ENCODE data around the gene NTN4. TPM values are rescaled to one million over a fixed set of nuclear protein-coding genes. Genes with fewer than 3 reads are reported as not detected.
"Not testable (repeated sequence)": the region's sequence is repeated elsewhere in the genome, so short reads cannot be mapped to it uniquely, and the experiment has no call there.

The NTN4 gene
- total and polyA plus RNA-seq, 4 donors: 3.2 to 30.5 (median 15.0) TPM

DNA sequence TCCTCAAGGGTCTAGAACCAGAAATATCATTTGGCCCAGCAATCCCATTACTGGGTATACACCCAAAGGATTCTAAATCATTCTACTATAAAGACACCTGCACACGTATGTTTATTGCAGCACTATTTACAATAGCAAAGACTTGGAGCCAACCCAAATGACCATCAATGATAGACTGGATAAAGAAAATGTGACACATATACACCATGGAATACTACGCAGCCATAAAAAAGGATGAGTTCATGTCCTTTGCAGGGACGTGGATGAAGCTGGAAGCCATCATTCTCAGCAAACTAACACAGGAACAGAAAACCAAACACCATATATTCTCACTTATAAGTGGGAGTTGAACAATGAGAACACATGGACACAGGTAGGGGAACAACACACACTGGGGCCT lies 112.8 kb downstream of the NTN4 start:
- H3K9me3 ChIP-seq (ENCODE audit: control insufficient read depth in 4 of 4, low read length in 3 of 4); H3K4me3 ChIP-seq (ENCODE audit: low read depth in 1 of 3, low read length in 3 of 3); H3K27me3 ChIP-seq (ENCODE audit: control insufficient read depth in 4 of 4, insufficient read depth in 4 of 4, low read length in 3 of 4); H3K27ac ChIP-seq (ENCODE audit: low read depth in 1 of 2, low read length in 2 of 2); H3K4me1 ChIP-seq (ENCODE audit: control insufficient read depth in 4 of 4, insufficient read depth in 4 of 4, low read length in 3 of 4); H3K36me3 ChIP-seq (ENCODE audit: control insufficient read depth in 4 of 4, insufficient read depth in 3 of 4, low read depth in 1 of 4, low read length in 3 of 4); DNase-seq (ENCODE audit: low spot score); H3K9ac ChIP-seq (ENCODE audit: low read depth in 1 of 2, low read length in 2 of 2): not testable (repeated sequence)
- WGBS: 93% methylated on average over 3 of the region's 3 CpGs

DNA sequence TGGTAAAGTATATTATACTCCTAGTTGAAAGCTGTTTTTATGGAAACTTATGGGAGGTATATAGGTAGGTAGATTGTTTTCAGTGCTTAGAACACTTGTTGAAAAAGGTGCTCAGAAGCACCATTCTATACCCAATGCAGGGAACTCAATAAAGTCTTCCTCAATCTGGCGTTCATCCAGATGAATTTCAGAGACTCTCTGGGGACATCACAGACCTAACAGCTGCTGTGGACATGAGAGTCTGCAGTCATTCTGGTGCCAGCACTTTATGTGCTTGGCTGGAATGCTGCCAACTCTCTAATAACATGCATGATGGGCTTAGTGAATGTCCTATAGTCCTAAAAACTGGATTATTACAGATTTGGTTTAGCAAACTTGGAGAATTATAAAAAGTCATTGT lies 115.9 kb downstream of the NTN4 start:
- Histone ChIP-seq H3K9me3 (ENCODE audit: control insufficient read depth in 4 of 4, low read length in 3 of 4) (no peaks in the 10 kb centered on the region), H3K4me1 (ENCODE audit: control insufficient read depth in 4 of 4, insufficient read depth in 4 of 4, low read length in 3 of 4) (no peaks in the 10 kb centered on the region), H3K27ac (ENCODE audit: low read depth in 1 of 2, low read length in 2 of 2) (no peak overlapping the region), H3K36me3 (ENCODE audit: control insufficient read depth in 4 of 4, insufficient read depth in 3 of 4, low read depth in 1 of 4, low read length in 3 of 4) (no peaks in the 10 kb centered on the region), H3K27me3 (ENCODE audit: control insufficient read depth in 4 of 4, insufficient read depth in 4 of 4, low read length in 3 of 4) (no peaks in the 10 kb centered on the region), H3K9ac (ENCODE audit: low read depth in 1 of 2, low read length in 2 of 2) (no peak overlapping the region), H3K4me3 (ENCODE audit: low read depth in 1 of 3, low read length in 3 of 3) (no peak overlapping the region)
- 58% methylated on average over 1 of the region's 1 CpG for WGBS
- no peak for DNase-seq (ENCODE audit: low spot score)
- TF ChIP-seq, protein P1, sequence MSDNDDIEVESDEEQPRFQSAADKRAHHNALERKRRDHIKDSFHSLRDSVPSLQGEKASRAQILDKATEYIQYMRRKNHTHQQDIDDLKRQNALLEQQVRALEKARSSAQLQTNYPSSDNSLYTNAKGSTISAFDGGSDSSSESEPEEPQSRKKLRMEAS (IDR thresholded peaks at IDR 0.05): no peak

DNA sequence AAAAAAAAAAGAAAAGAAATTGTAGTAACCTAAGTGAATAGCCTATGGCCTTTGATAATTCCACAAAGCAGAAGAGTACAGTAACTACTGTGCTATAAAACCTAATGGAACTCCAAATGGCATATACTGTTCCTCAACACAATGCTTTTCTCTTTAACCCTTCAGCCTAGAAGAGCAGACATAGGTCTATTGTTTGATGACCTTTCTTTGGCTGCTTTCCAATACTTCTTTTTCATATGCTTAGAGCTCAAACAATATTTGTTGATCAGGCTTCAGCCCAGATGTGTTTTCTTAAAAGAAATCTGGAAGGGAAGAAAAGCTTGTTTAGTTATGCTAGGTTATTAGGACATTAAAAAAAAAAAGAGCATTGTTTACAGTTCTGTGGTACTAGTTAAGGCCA lies 116.4 kb downstream of the NTN4 start:
- H3K9ac ChIP-seq (ENCODE audit: low read depth in 1 of 2, low read length in 2 of 2): no peak overlapping the region
- TF ChIP-seq FOXA1 (IDR thresholded peaks at IDR 0.05): no peak
- TF ChIP-seq RXRA (IDR thresholded peaks at IDR 0.05): no peak
- no peak for TF ChIP-seq EGR1 (IDR thresholded peaks at IDR 0.05; ENCODE audit: low read depth in 2 of 2)
- no peak for TF ChIP-seq YY1 (IDR thresholded peaks at IDR 0.05)
- TF ChIP-seq, protein P2, sequence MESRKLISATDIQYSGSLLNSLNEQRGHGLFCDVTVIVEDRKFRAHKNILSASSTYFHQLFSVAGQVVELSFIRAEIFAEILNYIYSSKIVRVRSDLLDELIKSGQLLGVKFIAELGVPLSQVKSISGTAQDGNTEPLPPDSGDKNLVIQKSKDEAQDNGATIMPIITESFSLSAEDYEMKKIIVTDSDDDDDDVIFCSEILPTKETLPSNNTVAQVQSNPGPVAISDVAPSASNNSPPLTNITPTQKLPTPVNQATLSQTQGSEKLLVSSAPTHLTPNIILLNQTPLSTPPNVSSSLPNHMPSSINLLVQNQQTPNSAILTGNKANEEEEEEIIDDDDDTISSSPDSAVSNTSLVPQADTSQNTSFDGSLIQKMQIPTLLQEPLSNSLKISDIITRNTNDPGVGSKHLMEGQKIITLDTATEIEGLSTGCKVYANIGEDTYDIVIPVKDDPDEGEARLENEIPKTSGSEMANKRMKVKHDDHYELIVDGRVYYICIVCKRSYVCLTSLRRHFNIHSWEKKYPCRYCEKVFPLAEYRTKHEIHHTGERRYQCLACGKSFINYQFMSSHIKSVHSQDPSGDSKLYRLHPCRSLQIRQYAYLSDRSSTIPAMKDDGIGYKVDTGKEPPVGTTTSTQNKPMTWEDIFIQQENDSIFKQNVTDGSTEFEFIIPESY (IDR thresholded peaks at IDR 0.05): no peak
- TF ChIP-seq FOXA2 (IDR thresholded peaks at IDR 0.05): no peak
- H3K4me3 ChIP-seq (ENCODE audit: low read depth in 1 of 3, low read length in 3 of 3): no peak overlapping the region
- no peaks in the 10 kb centered on the region for H3K36me3 ChIP-seq (ENCODE audit: control insufficient read depth in 4 of 4, insufficient read depth in 3 of 4, low read depth in 1 of 4, low read length in 3 of 4)
- DNase-seq (ENCODE audit: low spot score): no peak
- no peaks in the 10 kb centered on the region for H3K4me1 ChIP-seq (ENCODE audit: control insufficient read depth in 4 of 4, insufficient read depth in 4 of 4, low read length in 3 of 4)
- H3K27ac ChIP-seq (ENCODE audit: low read depth in 1 of 2, low read length in 2 of 2): no peak overlapping the region
- H3K27me3 ChIP-seq (ENCODE audit: control insufficient read depth in 4 of 4, insufficient read depth in 4 of 4, low read length in 3 of 4): no peaks in the 10 kb centered on the region
- H3K9me3 ChIP-seq (ENCODE audit: control insufficient read depth in 4 of 4, low read length in 3 of 4): no peaks in the 10 kb centered on the region

DNA sequence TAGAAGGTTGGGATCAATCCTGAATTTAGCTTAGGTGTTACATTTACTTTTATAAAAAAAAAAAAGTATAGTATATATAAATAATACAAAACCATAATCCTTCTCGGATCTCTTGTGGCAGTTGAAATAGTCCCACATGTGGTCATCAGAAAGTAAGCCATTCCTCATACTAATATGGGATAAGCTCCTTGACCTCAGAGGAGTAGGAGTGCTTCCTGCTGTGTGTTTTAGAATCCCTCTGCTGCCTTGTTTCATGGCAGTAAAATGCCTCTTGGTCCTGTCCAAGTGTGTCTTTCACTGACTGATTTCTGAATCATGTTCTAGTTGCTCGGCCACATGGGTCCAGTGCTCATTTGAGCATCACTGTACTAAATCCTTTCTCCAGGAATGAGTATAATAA lies 117.0 kb downstream of the NTN4 start:
- WGBS: 92% methylated on average over 2 of the region's 2 CpGs
- no peak overlapping the region for H3K27ac ChIP-seq (ENCODE audit: low read depth in 1 of 2, low read length in 2 of 2)

More for the DNA sequence above, 117.0 kb downstream of the NTN4 start:
- TF ChIP-seq RXRA (IDR thresholded peaks at IDR 0.05): no peak
- no peak for TF ChIP-seq HNF4G (IDR thresholded peaks at IDR 0.05)
- TF ChIP-seq, protein P2 (IDR thresholded peaks at IDR 0.05): no peak
- TF ChIP-seq, protein P3, sequence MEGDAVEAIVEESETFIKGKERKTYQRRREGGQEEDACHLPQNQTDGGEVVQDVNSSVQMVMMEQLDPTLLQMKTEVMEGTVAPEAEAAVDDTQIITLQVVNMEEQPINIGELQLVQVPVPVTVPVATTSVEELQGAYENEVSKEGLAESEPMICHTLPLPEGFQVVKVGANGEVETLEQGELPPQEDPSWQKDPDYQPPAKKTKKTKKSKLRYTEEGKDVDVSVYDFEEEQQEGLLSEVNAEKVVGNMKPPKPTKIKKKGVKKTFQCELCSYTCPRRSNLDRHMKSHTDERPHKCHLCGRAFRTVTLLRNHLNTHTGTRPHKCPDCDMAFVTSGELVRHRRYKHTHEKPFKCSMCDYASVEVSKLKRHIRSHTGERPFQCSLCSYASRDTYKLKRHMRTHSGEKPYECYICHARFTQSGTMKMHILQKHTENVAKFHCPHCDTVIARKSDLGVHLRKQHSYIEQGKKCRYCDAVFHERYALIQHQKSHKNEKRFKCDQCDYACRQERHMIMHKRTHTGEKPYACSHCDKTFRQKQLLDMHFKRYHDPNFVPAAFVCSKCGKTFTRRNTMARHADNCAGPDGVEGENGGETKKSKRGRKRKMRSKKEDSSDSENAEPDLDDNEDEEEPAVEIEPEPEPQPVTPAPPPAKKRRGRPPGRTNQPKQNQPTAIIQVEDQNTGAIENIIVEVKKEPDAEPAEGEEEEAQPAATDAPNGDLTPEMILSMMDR (IDR thresholded peaks at IDR 0.05; ENCODE audit: low read depth, low read length, missing input control): no peak
- TF ChIP-seq NR2F2 (IDR thresholded peaks at IDR 0.05): no peak
- TF ChIP-seq FOXA1 (IDR thresholded peaks at IDR 0.05): no peak
- no peak for TF ChIP-seq EGR1 (IDR thresholded peaks at IDR 0.05; ENCODE audit: low read depth in 2 of 2)
- TF ChIP-seq FOXA2 (IDR thresholded peaks at IDR 0.05): no peak
- no peak for TF ChIP-seq RAD21 (IDR thresholded peaks at IDR 0.05)
- DNase-seq (ENCODE audit: low spot score): no peak
- Histone ChIP-seq H3K9ac (ENCODE audit: low read depth in 1 of 2, low read length in 2 of 2) (no peak overlapping the region), H3K4me1 (ENCODE audit: control insufficient read depth in 4 of 4, insufficient read depth in 4 of 4, low read length in 3 of 4) (no peaks in the 10 kb centered on the region), H3K9me3 (ENCODE audit: control insufficient read depth in 4 of 4, low read length in 3 of 4) (no peaks in the 10 kb centered on the region), H3K36me3 (ENCODE audit: control insufficient read depth in 4 of 4, insufficient read depth in 3 of 4, low read depth in 1 of 4, low read length in 3 of 4) (no peaks in the 10 kb centered on the region), H3K4me3 (ENCODE audit: low read depth in 1 of 3, low read length in 3 of 3) (no peak overlapping the region), H3K27me3 (ENCODE audit: control insufficient read depth in 4 of 4, insufficient read depth in 4 of 4, low read length in 3 of 4) (no peaks in the 10 kb centered on the region)

Measured in liver (tissue), 9 donors.